Keratinocyte (primary cell): ENCODE measurements around the gene PRKAG1. TPM values are rescaled to one million over a fixed set of nuclear protein-coding genes. Genes with fewer than 3 reads are reported as not detected.
A peak's percentile ranks its signal among the peaks of the same experiment; 100 is the strongest.

ENCODE experiments used
- DNase-seq: peaks from one replicate; pipeline ENCODE4 v3.0.0-alpha.2; 2011; ENCODE audit warnings: low read depth, missing footprints, low spot score
- FAIRE-seq: peaks from 2 replicates; lab custom pipeline; 2011; peaks lifted over from hg19 to GRCh38; lab: Jason Lieb, UNC
- H2AFZ ChIP-seq: 2 replicates; pipeline ENCODE4 v1.6.0; 2012; ENCODE audit warnings: low read length, control low read depth, inconsistent platforms; ENCODE audit not compliant: control insufficient read depth
- H3K27ac ChIP-seq: 2 replicates; pipeline ENCODE4 v1.5.1; 2011; ENCODE audit warnings: low read length; ENCODE audit not compliant: control insufficient read depth, insufficient read depth
- H3K27me3 ChIP-seq: 3 replicates; pipeline ENCODE4 v1.6.0; 2011; ENCODE audit warnings: low read length; ENCODE audit not compliant: control insufficient read depth, insufficient read depth; ENCODE audit errors: extremely low read depth
- H3K36me3 ChIP-seq, 2 experiments: 2 replicates in 1 of 2; 3 replicates in 1 of 2; pipeline ENCODE4 v1.5.1; 2011; ENCODE audit warnings: low read length in 2 of 2, mild to moderate bottlenecking in 1 of 2; ENCODE audit not compliant: control insufficient read depth in 2 of 2, insufficient read depth in 2 of 2; ENCODE audit errors: extremely low read depth in 1 of 2
- H3K4me1 ChIP-seq: 3 replicates; pipeline ENCODE4 v1.5.1; 2011; ENCODE audit warnings: low read length; ENCODE audit not compliant: control insufficient read depth, insufficient read depth; ENCODE audit errors: extremely low read depth
- H3K4me2 ChIP-seq: 3 replicates; pipeline ENCODE4 v1.6.0; 2011; ENCODE audit warnings: low read depth, low read length; ENCODE audit not compliant: control insufficient read depth, insufficient read depth; ENCODE audit errors: extremely low read depth
- H3K4me3 ChIP-seq, 3 experiments: fragments of 200-600 bp in 1 of 3; sonication (generic) in 1 of 3; 2 replicates in 2 of 3; 3 replicates in 1 of 3; pipeline ENCODE4 v1.5.1; 2011 to 2016; ENCODE audit warnings: low read length in 3 of 3, mild to moderate bottlenecking in 3 of 3, control low read depth in 2 of 3, inconsistent platforms in 1 of 3, low read depth in 1 of 3, mixed read lengths in 1 of 3, mixed run types in 1 of 3, moderate library complexity in 1 of 3; ENCODE audit not compliant: control insufficient read depth in 2 of 3, insufficient read depth in 2 of 3; ENCODE audit errors: extremely low read depth in 1 of 3
- H3K79me2 ChIP-seq: 2 replicates; pipeline ENCODE4 v1.6.0; 2012; ENCODE audit warnings: low read length; ENCODE audit not compliant: control insufficient read depth, insufficient read depth
- H3K9ac ChIP-seq: 3 replicates; pipeline ENCODE4 v1.6.0; 2011; ENCODE audit warnings: low read length; ENCODE audit not compliant: control insufficient read depth, insufficient read depth; ENCODE audit errors: extremely low read depth
- H3K9me1 ChIP-seq: 3 replicates; pipeline ENCODE4 v1.6.0; 2011; ENCODE audit warnings: low read length; ENCODE audit not compliant: control insufficient read depth, insufficient read depth; ENCODE audit errors: extremely low read depth
- H3K9me3 ChIP-seq: 2 replicates; pipeline ENCODE4 v1.5.1; 2012; ENCODE audit warnings: low read depth, low read length; ENCODE audit not compliant: control insufficient read depth
- H4K20me1 ChIP-seq: 3 replicates; pipeline ENCODE4 v1.6.0; 2011; ENCODE audit warnings: low read length; ENCODE audit not compliant: control insufficient read depth, insufficient read depth; ENCODE audit errors: extremely low read depth
- CTCF ChIP-seq, 3 experiments: IDR thresholded peaks in 1 of 3; conservative IDR thresholded peaks in 1 of 3; optimal IDR thresholded peaks in 1 of 3; 2 replicates in 2 of 3; 3 replicates in 1 of 3; pipeline versions ENCODE3 to v1.5.1; 2011; ENCODE audit warnings: low read length in 3 of 3, mild to moderate bottlenecking in 3 of 3, moderate library complexity in 2 of 3, control low read depth in 1 of 3, inconsistent platforms in 1 of 3; ENCODE audit not compliant: insufficient read depth in 2 of 3; ENCODE audit errors: extremely low read depth in 1 of 3
- EZH2 ChIP-seq: IDR thresholded peaks from one replicate; pipeline ENCODE4 v1.6.1; 2012; ENCODE audit warnings: inconsistent platforms, mild to moderate bottlenecking, low read length, moderate library complexity
- dilution Hi-C: fragments of 300-500 bp; cut with MboI; formaldehyde crosslinking; loops from one replicate; pipeline ENCODE4 v1.7.0; 2020; ENCODE audit warnings: low sequenced_read_pairs; ENCODE audit not compliant: extremely low pct_ligation_motif_present
- polyA plus RNA-seq, 5 experiments: library from polyadenylated mRNA; depleted of rRNA in 3 of 5; stranded (reverse) in 3 of 5; stranded (forward) in 1 of 5; unstranded in 1 of 5; fragments of >200 nt; gene quantifications; 1 replicate in 1 of 5; 2 replicates in 3 of 5; 3 replicates in 1 of 5; pipeline versions ENCODE4 v1.2.1 to v1.2.3, GENCODE V29; 2011 to 2012; ENCODE audit warnings: missing spikeins in 2 of 5, low read depth in 1 of 5, low replicate concordance in 1 of 5

PRKAG1 gene
- polyA plus RNA-seq, 1 donor (not counting 4 experiments of a cell fraction or from before 2014, with no cell fraction given), result 125 TPM

GRCh38 chr12:49017891-49018260 lies 700 bp downstream of the PRKAG1 start:
- Histone ChIP-seq H3K4me1 (peaks cover 3% of the 10 kb centered on the region), H3K9me3 (no peaks in the 10 kb centered on the region), H3K9ac (peak overlapping the region; percentile 96), H3K27ac (peak overlapping the region; percentile 93), H3K79me2 (peaks cover 33% of the 10 kb centered on the region), H4K20me1 (no peaks in the 10 kb centered on the region), H3K4me2 (peak overlapping the region; percentile 99), H3K9me1 (no peaks in the 10 kb centered on the region), H3K36me3 (peaks cover 9 to 11% of the 10 kb centered on the region in 2 experiments), H2AFZ (peak overlapping the region; percentile 75), H3K27me3 (no peaks in the 10 kb centered on the region), H3K4me3 (peak overlapping the region; percentile 81 to 92 (median 81))
- no peak for FAIRE-seq
- no peak for DNase-seq
- TF ChIP-seq EZH2 (no peak), CTCF (optimal IDR thresholded peaks at IDR 0.05 in 1 of 3, IDR thresholded peaks at IDR 0.05 in 1 of 3, conservative IDR thresholded peaks at IDR 0.05 in 1 of 3; ENCODE audit: extremely low read depth in 1 of 3, insufficient read depth in 2 of 3, low read length in 3 of 3) (no peak)
- dilution Hi-C loops, result no loop called here

GRCh38 chr12:49015196-49015595 lies 3.4 kb downstream of the PRKAG1 start:
- no peak overlapping the region for H3K9ac ChIP-seq
- FAIRE-seq, result no peak
- no peak for DNase-seq
- TF ChIP-seq CTCF (optimal IDR thresholded peaks at IDR 0.05 in 1 of 3, IDR thresholded peaks at IDR 0.05 in 1 of 3, conservative IDR thresholded peaks at IDR 0.05 in 1 of 3; ENCODE audit: extremely low read depth in 1 of 3, insufficient read depth in 2 of 3, low read length in 3 of 3) (no peak), EZH2 (no peak)
- H3K9me3 ChIP-seq, result no peaks in the 10 kb centered on the region
- no peak overlapping the region for H3K4me2 ChIP-seq
- H3K4me1 ChIP-seq, result peaks cover 3% of the 10 kb centered on the region
- H2AFZ ChIP-seq, result no peak overlapping the region
- no peak overlapping the region for H3K4me3 ChIP-seq
- peaks cover 11 to 15% of the 10 kb centered on the region in 2 experiments for H3K36me3 ChIP-seq
- H4K20me1 ChIP-seq, result no peaks in the 10 kb centered on the region
- H3K27me3 ChIP-seq, result no peaks in the 10 kb centered on the region
- no peaks in the 10 kb centered on the region for H3K9me1 ChIP-seq
- H3K27ac ChIP-seq, result no peak overlapping the region
- peaks cover 33% of the 10 kb centered on the region for H3K79me2 ChIP-seq
- dilution Hi-C loops, result no loop called here
